ENCODE data around the gene AGPAT4. TPM values are rescaled to one million over a fixed set of nuclear protein-coding genes. Genes with fewer than 3 reads are reported as not detected.

The AGPAT4 gene
- polyA plus RNA-seq, 2 of the 4 experiments (the other 2 are of a cell fraction): 2.1 to 3.7 TPM

DNA sequence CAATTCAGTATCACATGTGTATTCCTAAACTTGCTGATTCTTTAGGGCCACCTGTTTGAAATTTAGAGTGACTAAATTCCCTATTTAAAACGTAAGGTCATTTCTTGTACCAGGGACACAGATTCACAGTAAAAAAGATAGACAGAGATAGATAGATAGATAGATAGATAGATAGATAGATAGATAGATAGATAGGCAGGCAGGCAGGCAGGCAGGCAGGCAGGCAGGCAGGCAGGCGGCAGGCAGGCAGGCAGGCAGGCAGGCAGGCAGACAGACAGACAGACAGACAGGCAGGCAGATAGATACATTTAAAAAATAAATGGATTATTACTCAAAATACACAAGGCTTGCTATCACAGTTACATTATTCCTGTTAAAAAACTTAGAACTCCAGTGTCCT is 54.2 kb downstream of the AGPAT4 start:
- ATAC-seq: no peak
- 75% methylated on average over 2 of the region's 2 CpGs for WGBS (ENCODE audit: missing lambda C conversion rate)
- ChIA-PET CTCF (interaction anchor here (0.9 to 1.3 kb wide), 2 partner anchors 23 to 151 kb away, joined by 3 to 4 read pairs; no protein-coding TSS in a partner anchor), POLR2A (no interaction called here)
- no peak for FAIRE-seq
- H3K4me1 ChIP-seq: no peaks in the 10 kb centered on the region
- TF ChIP-seq POLR2A (IDR thresholded peaks at IDR 0.05; ENCODE audit: low read length) (no peak), CBX8 (IDR thresholded peaks at IDR 0.05) (no peak), ZFP36 (IDR thresholded peaks at IDR 0.05; ENCODE audit: borderline replicate concordance, partially characterized antibody) (peak; percentile 59)
- TF ChIP-seq, protein P1, sequence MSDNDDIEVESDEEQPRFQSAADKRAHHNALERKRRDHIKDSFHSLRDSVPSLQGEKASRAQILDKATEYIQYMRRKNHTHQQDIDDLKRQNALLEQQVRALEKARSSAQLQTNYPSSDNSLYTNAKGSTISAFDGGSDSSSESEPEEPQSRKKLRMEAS (IDR thresholded peaks at IDR 0.05): no peak
- no peak overlapping the region for H3K4me2 ChIP-seq
- no peaks in the 10 kb centered on the region for H3K9me3 ChIP-seq
- no peak overlapping the region for H3K4me3 ChIP-seq
- H3K27ac ChIP-seq: no peak overlapping the region
- DNase-seq (ENCODE audit: low read depth in 1 of 2, low spot score in 1 of 2): no peak

DNA sequence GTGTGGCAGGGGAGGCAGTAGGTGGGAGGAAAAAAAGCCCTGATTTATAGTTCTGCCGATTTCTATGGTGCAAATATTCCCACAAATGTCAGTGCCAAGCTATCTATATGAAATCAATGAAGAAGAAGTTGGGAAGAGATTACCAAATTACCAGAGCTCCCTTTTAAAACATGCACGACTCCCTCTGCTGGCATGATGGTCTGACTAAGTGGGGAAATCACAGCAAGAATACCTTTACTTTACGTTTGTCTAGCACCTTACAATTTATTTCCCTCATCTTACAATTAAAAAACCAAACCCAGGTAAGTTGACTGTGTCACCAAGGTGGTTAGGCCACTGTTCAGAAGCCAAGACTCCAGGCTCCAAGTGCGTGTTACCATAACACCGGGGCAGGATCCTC is 55.6 kb downstream of the AGPAT4 start:
- ChIA-PET CTCF (interaction anchor here (0.6 kb wide), 1 partner anchor 156 kb away, joined by 3 read pairs; no protein-coding TSS in a partner anchor), POLR2A (no interaction called here)
- ATAC-seq: no peak
- no peaks in the 10 kb centered on the region for H3K4me1 ChIP-seq
- H3K4me3 ChIP-seq: no peak overlapping the region
- WGBS (ENCODE audit: missing lambda C conversion rate): 45% methylated on average over 4 of the region's 5 CpGs
- no peak for DNase-seq (ENCODE audit: low read depth in 1 of 2, low spot score in 1 of 2)
- no peaks in the 10 kb centered on the region for H3K9me3 ChIP-seq
- no peak for FAIRE-seq
- no peak overlapping the region for H3K27ac ChIP-seq
- TF ChIP-seq, protein P2, sequence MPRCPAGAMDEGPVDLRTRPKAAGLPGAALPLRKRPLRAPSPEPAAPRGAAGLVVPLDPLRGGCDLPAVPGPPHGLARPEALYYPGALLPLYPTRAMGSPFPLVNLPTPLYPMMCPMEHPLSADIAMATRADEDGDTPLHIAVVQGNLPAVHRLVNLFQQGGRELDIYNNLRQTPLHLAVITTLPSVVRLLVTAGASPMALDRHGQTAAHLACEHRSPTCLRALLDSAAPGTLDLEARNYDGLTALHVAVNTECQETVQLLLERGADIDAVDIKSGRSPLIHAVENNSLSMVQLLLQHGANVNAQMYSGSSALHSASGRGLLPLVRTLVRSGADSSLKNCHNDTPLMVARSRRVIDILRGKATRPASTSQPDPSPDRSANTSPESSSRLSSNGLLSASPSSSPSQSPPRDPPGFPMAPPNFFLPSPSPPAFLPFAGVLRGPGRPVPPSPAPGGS (IDR thresholded peaks at IDR 0.05): no peak
- TF ChIP-seq, protein P3, sequence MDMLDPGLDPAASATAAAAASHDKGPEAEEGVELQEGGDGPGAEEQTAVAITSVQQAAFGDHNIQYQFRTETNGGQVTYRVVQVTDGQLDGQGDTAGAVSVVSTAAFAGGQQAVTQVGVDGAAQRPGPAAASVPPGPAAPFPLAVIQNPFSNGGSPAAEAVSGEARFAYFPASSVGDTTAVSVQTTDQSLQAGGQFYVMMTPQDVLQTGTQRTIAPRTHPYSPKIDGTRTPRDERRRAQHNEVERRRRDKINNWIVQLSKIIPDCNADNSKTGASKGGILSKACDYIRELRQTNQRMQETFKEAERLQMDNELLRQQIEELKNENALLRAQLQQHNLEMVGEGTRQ (IDR thresholded peaks at IDR 0.05): no peak
- TF ChIP-seq GATA3 (IDR thresholded peaks at IDR 0.05; ENCODE audit: borderline replicate concordance) (no peak), TFCP2L1 (CRISPR knock-in tag; IDR thresholded peaks at IDR 0.05) (no peak), FOSL2 (IDR thresholded peaks at IDR 0.05) (no peak), FOSL2 (CRISPR knock-in tag; IDR thresholded peaks at IDR 0.05) (no peak), ZC3H11A (IDR thresholded peaks at IDR 0.05) (no peak), RFX5 (IDR thresholded peaks at IDR 0.05) (no peak), KDM1A (IDR thresholded peaks at IDR 0.05; ENCODE audit: low read depth) (no peak), HDAC2 (IDR thresholded peaks at IDR 0.05) (no peak), ESRRA (IDR thresholded peaks at IDR 0.05; ENCODE audit: borderline replicate concordance, low read length) (no peak), ZNF302 (CRISPR knock-in tag; IDR thresholded peaks at IDR 0.05) (no peak)
- TF ChIP-seq, protein P4, sequence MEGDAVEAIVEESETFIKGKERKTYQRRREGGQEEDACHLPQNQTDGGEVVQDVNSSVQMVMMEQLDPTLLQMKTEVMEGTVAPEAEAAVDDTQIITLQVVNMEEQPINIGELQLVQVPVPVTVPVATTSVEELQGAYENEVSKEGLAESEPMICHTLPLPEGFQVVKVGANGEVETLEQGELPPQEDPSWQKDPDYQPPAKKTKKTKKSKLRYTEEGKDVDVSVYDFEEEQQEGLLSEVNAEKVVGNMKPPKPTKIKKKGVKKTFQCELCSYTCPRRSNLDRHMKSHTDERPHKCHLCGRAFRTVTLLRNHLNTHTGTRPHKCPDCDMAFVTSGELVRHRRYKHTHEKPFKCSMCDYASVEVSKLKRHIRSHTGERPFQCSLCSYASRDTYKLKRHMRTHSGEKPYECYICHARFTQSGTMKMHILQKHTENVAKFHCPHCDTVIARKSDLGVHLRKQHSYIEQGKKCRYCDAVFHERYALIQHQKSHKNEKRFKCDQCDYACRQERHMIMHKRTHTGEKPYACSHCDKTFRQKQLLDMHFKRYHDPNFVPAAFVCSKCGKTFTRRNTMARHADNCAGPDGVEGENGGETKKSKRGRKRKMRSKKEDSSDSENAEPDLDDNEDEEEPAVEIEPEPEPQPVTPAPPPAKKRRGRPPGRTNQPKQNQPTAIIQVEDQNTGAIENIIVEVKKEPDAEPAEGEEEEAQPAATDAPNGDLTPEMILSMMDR (IDR thresholded peaks at IDR 0.05): no peak
- H3K4me2 ChIP-seq: no peak overlapping the region

DNA sequence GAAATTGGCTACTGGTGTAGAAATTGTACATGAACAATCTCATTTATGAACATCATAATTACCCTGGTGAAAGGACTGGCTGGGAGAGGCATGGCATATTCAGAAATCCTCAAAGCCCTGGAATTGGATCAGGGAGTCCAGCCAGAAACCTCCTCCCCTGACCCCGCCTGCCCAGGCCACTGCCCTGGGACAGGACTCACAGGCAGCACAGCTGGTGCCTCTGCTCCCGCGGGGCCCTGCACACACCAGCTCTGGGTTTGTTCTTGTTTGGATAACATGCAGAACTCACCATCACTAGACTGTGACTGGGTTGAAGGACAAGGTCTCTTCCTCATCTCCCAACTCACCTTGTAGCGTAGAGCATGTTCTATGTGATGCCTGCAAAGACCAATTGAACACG is 56.2 kb downstream of the AGPAT4 start:
- Histone ChIP-seq H3K4me1 (no peaks in the 10 kb centered on the region), H3K4me3 (no peak overlapping the region), H3K9me3 (no peaks in the 10 kb centered on the region), H3K4me2 (no peak overlapping the region), H3K27ac (no peak overlapping the region)
- FAIRE-seq (no peak), DNase-seq (ENCODE audit: low read depth in 1 of 2, low spot score in 1 of 2) (no peak), ATAC-seq (no peak)
- no peak for TF ChIP-seq NR3C1 (IDR thresholded peaks at IDR 0.05)
- TF ChIP-seq CHD4 (IDR thresholded peaks at IDR 0.05; ENCODE audit: borderline replicate concordance): no peak
- no peak for TF ChIP-seq ZNF302 (CRISPR knock-in tag; IDR thresholded peaks at IDR 0.05)
- ChIA-PET CTCF (no interaction called here), POLR2A (no interaction called here)
- WGBS (ENCODE audit: missing lambda C conversion rate): no CpG with 5 or more reads among the region's 5 CpGs

Data from A549 (cell line).